ENCODE data around the gene CLEC11A.
"Not testable (repeated sequence)": the region's sequence is repeated elsewhere in the genome, so short reads cannot be mapped to it uniquely, and the experiment has no call there.

CLEC11A gene

DNA sequence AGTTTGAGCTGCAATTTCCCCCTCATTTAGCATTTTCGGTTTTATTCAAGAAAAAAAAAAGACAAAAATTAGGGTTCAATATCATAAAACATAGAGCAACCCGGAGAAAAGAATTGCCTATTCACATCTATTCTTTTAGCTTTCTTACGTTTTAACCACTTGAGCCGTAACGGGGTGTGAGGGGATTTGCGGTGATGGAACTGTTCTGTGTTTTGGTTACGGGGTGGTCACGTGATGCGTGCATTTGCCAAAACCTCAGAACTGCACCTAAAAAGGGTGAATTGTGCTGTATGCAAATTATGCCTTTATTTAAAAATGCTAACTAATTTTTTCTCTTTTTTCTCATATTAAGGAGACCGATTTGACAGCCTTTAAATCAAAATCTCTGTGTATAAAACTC lies 22.1 kb downstream of the CLEC11A start:
- Histone ChIP-seq H3K4me3 (ENCODE audit: low read depth, low read length) (no peak overlapping the region), H3K4me1 (ENCODE audit: control insufficient read depth, insufficient read depth, low read length, unreplicated experiment) (no peaks in the 10 kb centered on the region), H3K27me3 (ENCODE audit: insufficient read depth, low read length) (peaks cover 9% of the 10 kb centered on the region; the same call in 1 of the 2 replicates), H2AFZ (ENCODE audit: low read length, unreplicated experiment) (no peak overlapping the region), H3K79me2 (ENCODE audit: control insufficient read depth, insufficient read depth, low read length, unreplicated experiment) (no peaks in the 10 kb centered on the region), H3K36me3 (ENCODE audit: insufficient read depth, low read length) (no peaks in the 10 kb centered on the region), H3K27ac (ENCODE audit: low read depth, low read length) (no peak overlapping the region)

DNA sequence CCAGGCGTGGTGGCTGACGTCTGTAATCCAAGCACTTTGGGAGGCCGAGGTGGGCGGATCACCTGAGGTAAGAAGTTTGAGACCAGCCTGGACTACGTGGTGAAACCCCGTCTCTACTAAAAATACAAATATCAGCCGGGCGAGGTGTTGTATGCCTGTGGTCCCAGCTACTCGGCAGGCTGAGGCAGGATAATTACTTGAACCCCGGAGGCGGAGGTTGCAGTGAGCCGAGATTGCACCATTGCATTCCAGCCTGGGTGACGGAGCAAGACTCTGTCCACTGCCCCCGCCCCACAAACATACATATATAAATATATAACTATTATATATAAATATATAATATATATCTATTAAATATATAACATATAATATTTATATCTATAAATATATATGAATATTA lies 24.0 kb downstream of the CLEC11A start:
- H2AFZ ChIP-seq (ENCODE audit: low read length, unreplicated experiment); H3K27me3 ChIP-seq (ENCODE audit: insufficient read depth, low read length); H3K79me2 ChIP-seq (ENCODE audit: control insufficient read depth, insufficient read depth, low read length, unreplicated experiment); H3K4me1 ChIP-seq (ENCODE audit: control insufficient read depth, insufficient read depth, low read length, unreplicated experiment); H3K27ac ChIP-seq (ENCODE audit: low read depth, low read length); H3K4me3 ChIP-seq (ENCODE audit: low read depth, low read length); H3K36me3 ChIP-seq (ENCODE audit: insufficient read depth, low read length): not testable (repeated sequence)

GRCh38 chr19:50749490-50749889 lies 26.3 kb downstream of the CLEC11A start:
- H3K79me2 ChIP-seq (ENCODE audit: control insufficient read depth, insufficient read depth, low read length, unreplicated experiment), result no peaks in the 10 kb centered on the region
- H3K36me3 ChIP-seq (ENCODE audit: insufficient read depth, low read length), result no peaks in the 10 kb centered on the region
- H2AFZ ChIP-seq (ENCODE audit: low read length, unreplicated experiment), result no peak overlapping the region
- no peak overlapping the region for H3K27ac ChIP-seq (ENCODE audit: low read depth, low read length)
- H3K27me3 ChIP-seq (ENCODE audit: insufficient read depth, low read length), result peaks cover 6% of the 10 kb centered on the region; the same call in 1 of the 2 replicates
- no peak overlapping the region for H3K4me3 ChIP-seq (ENCODE audit: low read depth, low read length)
- no peaks in the 10 kb centered on the region for H3K4me1 ChIP-seq (ENCODE audit: control insufficient read depth, insufficient read depth, low read length, unreplicated experiment)

DNA sequence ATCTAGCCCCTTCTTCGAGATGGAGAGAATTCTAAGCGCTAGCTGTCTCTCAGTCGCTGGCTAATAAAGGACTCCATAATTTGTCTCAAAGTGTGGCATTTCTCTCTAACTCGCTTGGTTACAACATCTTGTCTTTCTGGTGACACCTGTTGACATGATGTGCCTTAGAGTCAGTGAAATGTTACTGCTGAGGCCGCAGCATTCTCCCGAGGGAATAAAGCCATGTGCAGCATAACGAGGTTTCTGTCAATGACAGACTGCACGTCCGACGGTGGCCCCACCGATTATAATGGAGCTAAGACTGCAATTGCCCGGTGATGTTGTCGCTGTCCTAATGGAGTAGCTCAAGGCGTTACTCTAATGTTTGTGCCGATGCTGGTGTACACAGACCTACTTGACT lies 26.8 kb downstream of the CLEC11A start:
- Histone ChIP-seq H3K36me3 (ENCODE audit: insufficient read depth, low read length) (no peaks in the 10 kb centered on the region), H3K27me3 (ENCODE audit: insufficient read depth, low read length) (peaks cover 6% of the 10 kb centered on the region; the same call in 1 of the 2 replicates), H3K4me1 (ENCODE audit: control insufficient read depth, insufficient read depth, low read length, unreplicated experiment) (no peaks in the 10 kb centered on the region), H3K4me3 (ENCODE audit: low read depth, low read length) (no peak overlapping the region), H3K79me2 (ENCODE audit: control insufficient read depth, insufficient read depth, low read length, unreplicated experiment) (no peaks in the 10 kb centered on the region), H2AFZ (ENCODE audit: low read length, unreplicated experiment) (no peak overlapping the region), H3K27ac (ENCODE audit: low read depth, low read length) (no peak overlapping the region)

DNA sequence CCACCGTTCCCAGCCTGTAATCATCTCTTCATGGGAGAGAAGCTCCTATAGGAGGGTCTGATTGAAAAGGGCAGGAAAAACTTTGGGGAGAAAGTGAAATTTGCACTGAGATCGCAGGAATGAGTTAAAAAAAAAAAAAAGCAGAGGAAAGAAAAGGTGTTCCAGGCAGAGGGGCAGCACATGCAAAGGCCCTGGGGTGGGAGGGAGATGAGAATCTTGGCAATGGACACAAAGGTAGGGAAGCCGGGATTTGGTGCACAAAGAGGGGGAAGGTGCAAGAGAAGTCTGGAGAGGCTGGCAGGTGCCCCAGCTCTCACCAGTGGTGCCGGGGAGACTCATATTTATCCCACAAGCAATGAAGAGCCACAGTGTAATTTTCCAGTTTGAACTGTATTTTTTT lies 30.7 kb downstream of the CLEC11A start:
- no peak overlapping the region for H2AFZ ChIP-seq (ENCODE audit: low read length, unreplicated experiment)
- no peak overlapping the region for H3K4me3 ChIP-seq (ENCODE audit: low read depth, low read length)
- no peak overlapping the region for H3K27ac ChIP-seq (ENCODE audit: low read depth, low read length)
- no peaks in the 10 kb centered on the region for H3K79me2 ChIP-seq (ENCODE audit: control insufficient read depth, insufficient read depth, low read length, unreplicated experiment)
- H3K36me3 ChIP-seq (ENCODE audit: insufficient read depth, low read length), result no peaks in the 10 kb centered on the region
- H3K27me3 ChIP-seq (ENCODE audit: insufficient read depth, low read length), result peaks cover 6% of the 10 kb centered on the region; the same call in 1 of the 2 replicates
- no peaks in the 10 kb centered on the region for H3K4me1 ChIP-seq (ENCODE audit: control insufficient read depth, insufficient read depth, low read length, unreplicated experiment)

GRCh38 chr19:50756244-50756643 lies 33.1 kb downstream of the CLEC11A start:
- H3K36me3 ChIP-seq (ENCODE audit: insufficient read depth, low read length); H2AFZ ChIP-seq (ENCODE audit: low read length, unreplicated experiment); H3K27ac ChIP-seq (ENCODE audit: low read depth, low read length); H3K4me3 ChIP-seq (ENCODE audit: low read depth, low read length); H3K4me1 ChIP-seq (ENCODE audit: control insufficient read depth, insufficient read depth, low read length, unreplicated experiment); H3K27me3 ChIP-seq (ENCODE audit: insufficient read depth, low read length); H3K79me2 ChIP-seq (ENCODE audit: control insufficient read depth, insufficient read depth, low read length, unreplicated experiment): not testable (repeated sequence)

DNA sequence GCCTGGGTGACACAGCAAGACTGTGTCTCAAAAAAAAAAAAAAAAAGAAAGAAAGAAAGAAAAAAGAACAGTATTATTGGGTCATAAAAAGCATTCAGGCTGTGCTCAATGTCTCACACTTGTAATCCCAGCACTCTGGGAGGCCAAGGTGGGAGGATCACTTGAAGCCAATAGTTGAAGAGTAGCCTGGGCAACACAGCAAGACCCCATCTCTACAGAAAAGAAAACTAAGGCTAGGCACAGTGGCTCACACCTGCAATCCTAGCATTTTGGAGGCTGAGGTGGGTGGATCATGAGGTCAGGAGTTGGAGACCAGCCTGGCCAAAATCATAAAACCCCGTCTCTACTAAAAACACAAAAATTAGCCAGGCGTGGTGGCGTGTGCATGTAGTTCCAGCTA lies 34.5 kb downstream of the CLEC11A start:
- H3K27ac ChIP-seq (ENCODE audit: low read depth, low read length); H3K36me3 ChIP-seq (ENCODE audit: insufficient read depth, low read length); H3K4me1 ChIP-seq (ENCODE audit: control insufficient read depth, insufficient read depth, low read length, unreplicated experiment); H3K4me3 ChIP-seq (ENCODE audit: low read depth, low read length); H3K27me3 ChIP-seq (ENCODE audit: insufficient read depth, low read length); H3K79me2 ChIP-seq (ENCODE audit: control insufficient read depth, insufficient read depth, low read length, unreplicated experiment); H2AFZ ChIP-seq (ENCODE audit: low read length, unreplicated experiment): not testable (repeated sequence)

GRCh38 chr19:50759076-50759475 lies 35.9 kb downstream of the CLEC11A start:
- H3K4me3 ChIP-seq (ENCODE audit: low read depth, low read length); H3K79me2 ChIP-seq (ENCODE audit: control insufficient read depth, insufficient read depth, low read length, unreplicated experiment); H3K4me1 ChIP-seq (ENCODE audit: control insufficient read depth, insufficient read depth, low read length, unreplicated experiment): not testable (repeated sequence)

DNA sequence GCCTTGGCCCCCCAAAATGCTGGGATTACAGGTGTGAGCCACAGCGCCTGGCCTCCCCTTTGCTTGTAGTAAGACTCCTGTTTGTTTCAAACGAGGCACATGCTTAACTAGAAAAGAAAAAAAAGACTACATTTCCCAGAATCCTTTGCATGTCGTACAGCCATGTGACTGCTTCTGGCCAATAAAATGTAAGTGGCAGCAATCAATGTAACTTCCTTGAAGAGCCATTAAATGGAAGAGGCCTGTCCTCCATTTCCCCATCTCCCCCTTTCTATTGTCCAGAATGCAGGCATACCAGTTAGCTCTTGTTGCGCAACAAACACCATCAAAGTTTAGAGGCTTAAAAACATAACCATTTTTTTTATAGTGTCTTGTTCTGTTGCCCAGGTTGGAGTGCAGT lies 36.7 kb downstream of the CLEC11A start:
- Histone ChIP-seq H3K79me2 (ENCODE audit: control insufficient read depth, insufficient read depth, low read length, unreplicated experiment) (no peaks in the 10 kb centered on the region), H2AFZ (ENCODE audit: low read length, unreplicated experiment) (no peak overlapping the region), H3K27ac (ENCODE audit: low read depth, low read length) (no peak overlapping the region), H3K4me1 (ENCODE audit: control insufficient read depth, insufficient read depth, low read length, unreplicated experiment) (no peaks in the 10 kb centered on the region), H3K36me3 (ENCODE audit: insufficient read depth, low read length) (no peaks in the 10 kb centered on the region), H3K27me3 (ENCODE audit: insufficient read depth, low read length) (no peaks in the 10 kb centered on the region), H3K4me3 (ENCODE audit: low read depth, low read length) (no peak overlapping the region)

More at GRCh38 chr19:50759076-50759475, 35.9 kb downstream of the CLEC11A start:
- not testable (repeated sequence) for H3K36me3 ChIP-seq (ENCODE audit: insufficient read depth, low read length); H3K27ac ChIP-seq (ENCODE audit: low read depth, low read length); H3K27me3 ChIP-seq (ENCODE audit: insufficient read depth, low read length); H2AFZ ChIP-seq (ENCODE audit: low read length, unreplicated experiment)

- H3K4me1 ChIP-seq (ENCODE audit: control insufficient read depth, insufficient read depth, low read length, unreplicated experiment); H3K4me3 ChIP-seq (ENCODE audit: low read depth, low read length); H2AFZ ChIP-seq (ENCODE audit: low read length, unreplicated experiment); H3K27me3 ChIP-seq (ENCODE audit: insufficient read depth, low read length); H3K36me3 ChIP-seq (ENCODE audit: insufficient read depth, low read length); H3K79me2 ChIP-seq (ENCODE audit: control insufficient read depth, insufficient read depth, low read length, unreplicated experiment); H3K27ac ChIP-seq (ENCODE audit: low read depth, low read length): not testable (repeated sequence)
Observed at GRCh38 chr19:50761501-50761900, 38.3 kb downstream of the CLEC11A start.

DNA sequence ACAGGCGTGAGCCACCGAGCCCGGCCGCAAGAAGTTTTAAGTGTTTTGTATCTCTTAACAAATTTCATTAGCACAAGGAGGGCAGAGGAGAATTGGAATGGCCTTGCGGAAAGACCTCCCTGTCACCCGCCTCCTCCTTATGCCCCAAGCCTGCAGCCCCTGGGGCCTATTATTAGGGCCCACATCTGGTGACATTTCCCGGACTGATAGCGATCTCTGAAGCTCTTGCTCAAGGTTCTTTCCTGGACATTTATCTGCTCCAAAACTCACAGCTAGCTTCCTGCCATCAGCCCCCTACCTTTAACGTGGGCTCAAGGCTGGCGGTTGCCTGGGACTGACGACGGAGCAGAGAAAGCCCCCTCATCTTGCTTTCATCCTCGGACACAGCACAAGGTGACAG lies 40.4 kb downstream of the CLEC11A start:
- H3K4me1 ChIP-seq (ENCODE audit: control insufficient read depth, insufficient read depth, low read length, unreplicated experiment); H3K4me3 ChIP-seq (ENCODE audit: low read depth, low read length); H3K27me3 ChIP-seq (ENCODE audit: insufficient read depth, low read length); H2AFZ ChIP-seq (ENCODE audit: low read length, unreplicated experiment); H3K79me2 ChIP-seq (ENCODE audit: control insufficient read depth, insufficient read depth, low read length, unreplicated experiment); H3K27ac ChIP-seq (ENCODE audit: low read depth, low read length); H3K36me3 ChIP-seq (ENCODE audit: insufficient read depth, low read length): not testable (repeated sequence)

DNA sequence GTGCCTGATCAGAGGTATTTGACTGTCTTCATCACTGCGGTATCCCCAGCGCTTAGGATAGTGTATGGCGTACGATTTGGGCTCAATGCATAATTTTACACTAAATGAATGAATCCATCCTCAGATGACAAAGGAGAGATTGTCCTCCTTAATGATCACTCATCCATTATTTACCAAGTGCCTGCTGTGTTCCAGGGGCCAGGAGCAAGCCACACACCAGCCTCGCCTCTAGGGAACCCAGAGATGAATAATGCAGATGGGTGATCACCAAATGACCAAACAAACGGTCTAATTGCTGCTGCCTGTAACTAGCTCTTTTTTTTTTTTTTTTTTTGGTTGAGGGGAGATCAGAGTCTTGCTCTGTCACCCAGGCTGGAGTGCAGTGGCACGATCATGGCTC lies 41.2 kb downstream of the CLEC11A start:
- no peaks in the 10 kb centered on the region for H3K36me3 ChIP-seq (ENCODE audit: insufficient read depth, low read length)

More for the DNA sequence above, 41.2 kb downstream of the CLEC11A start:
- Histone ChIP-seq H2AFZ (ENCODE audit: low read length, unreplicated experiment) (no peak overlapping the region), H3K4me1 (ENCODE audit: control insufficient read depth, insufficient read depth, low read length, unreplicated experiment) (no peaks in the 10 kb centered on the region), H3K27ac (ENCODE audit: low read depth, low read length) (no peak overlapping the region), H3K27me3 (ENCODE audit: insufficient read depth, low read length) (no peaks in the 10 kb centered on the region), H3K4me3 (ENCODE audit: low read depth, low read length) (no peak overlapping the region), H3K79me2 (ENCODE audit: control insufficient read depth, insufficient read depth, low read length, unreplicated experiment) (no peaks in the 10 kb centered on the region)
